ENCODE data around the gene WFIKKN2.
"Not testable (repeated sequence)": the region's sequence is repeated elsewhere in the genome, so short reads cannot be mapped to it uniquely, and the experiment has no call there.

WFIKKN2 gene

DNA sequence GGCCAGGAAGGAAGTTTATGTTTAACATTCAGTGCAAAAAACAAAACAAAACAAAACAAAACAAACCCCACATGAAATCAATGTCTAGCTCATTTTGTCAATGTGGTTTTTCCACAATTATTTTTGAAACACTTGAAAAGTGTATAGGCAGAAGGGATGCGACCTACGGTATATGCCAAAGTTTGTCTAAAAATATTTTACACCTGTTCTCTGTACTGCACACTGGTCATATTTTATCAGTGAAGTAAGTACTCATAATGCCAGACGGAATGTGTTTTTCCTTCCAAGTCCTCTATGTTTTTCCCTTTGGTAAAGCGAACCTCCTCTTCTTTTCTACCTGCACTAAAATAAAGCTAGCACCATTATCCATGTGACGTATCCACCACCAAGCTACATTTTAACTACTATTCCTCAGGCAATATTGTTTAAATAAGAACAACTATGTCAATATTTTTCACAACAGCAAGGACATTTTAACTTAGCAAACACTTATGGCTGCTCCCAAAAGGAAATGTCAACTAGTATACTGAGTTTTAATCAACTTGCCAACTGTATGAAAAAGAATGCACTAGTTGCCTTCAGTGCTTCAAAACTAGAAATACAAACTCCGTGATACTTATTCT is 20.4 kb downstream of the WFIKKN2 start:
- DNase-seq: no peak

DNA sequence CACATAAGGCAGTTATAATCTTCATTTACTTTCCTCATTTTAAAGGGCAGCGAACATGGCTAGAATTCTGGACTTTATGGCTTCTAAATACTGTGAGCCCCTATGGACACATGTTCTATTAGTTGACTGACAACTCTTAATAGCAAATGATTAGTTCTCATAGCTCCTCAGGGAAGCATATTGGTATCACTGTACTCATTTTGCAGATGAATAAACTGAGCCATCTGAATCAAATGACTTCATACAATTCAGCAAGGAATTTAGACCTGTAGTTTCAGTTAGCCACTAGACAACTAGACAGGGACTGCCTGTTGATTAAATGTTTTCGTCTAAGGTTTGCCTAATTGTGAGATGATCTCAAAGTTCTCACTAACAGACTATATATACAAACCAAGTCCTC is 21.0 kb downstream of the WFIKKN2 start:
- DNase-seq: no peak

DNA sequence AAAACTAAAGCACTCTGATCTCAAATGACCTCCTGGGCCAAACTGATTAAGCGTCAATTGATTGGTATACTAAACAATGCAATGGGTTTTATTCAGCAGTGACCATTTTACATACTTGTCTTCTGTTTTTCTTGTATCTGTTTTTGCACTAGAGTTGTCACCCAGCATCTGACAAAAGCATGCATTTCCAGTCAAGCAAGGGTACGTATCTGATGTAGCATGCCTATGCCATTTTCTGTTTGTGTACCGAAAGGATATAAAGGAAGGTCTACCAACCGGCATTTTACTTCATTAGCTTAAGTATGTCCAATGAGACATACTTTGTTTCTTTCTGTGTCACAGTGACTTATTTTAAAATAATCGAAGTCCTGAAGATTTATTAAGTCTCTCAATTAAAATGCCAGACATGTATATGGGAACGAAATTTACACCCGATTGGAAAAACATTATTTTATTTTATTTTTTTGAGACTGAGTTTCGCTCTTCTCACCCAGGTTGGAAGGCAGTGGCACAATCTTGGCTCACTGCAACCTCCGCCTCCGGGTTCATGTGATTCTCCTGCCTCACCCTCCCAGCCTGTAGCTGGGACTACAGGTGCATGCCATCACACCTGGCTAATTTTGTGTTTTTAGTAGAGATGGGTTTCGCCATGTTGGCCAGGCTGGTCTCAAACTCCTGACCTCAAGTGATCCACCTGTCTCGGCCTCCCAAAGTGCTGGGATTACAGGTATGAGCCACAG is 23.3 kb downstream of the WFIKKN2 start:
- no peak for DNase-seq

DNA sequence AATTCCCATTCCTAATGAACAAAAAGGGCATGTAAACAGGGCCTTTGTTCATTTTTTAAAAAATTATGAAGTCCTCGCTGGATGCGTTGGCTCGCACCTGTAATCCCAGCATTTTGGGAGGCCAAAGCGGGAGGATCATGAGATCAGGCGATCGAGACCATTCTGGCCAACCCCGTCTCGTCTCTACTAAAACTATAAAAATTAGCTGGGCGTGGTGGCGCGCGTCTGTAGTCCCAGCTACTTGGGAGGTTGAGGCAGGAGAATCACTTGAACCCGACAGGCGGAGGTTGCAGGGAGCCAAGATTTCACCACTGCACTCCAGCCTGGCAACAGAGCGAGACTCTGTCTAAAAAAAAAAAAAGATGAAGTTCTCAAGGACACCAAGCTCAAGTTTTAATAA is 24.3 kb downstream of the WFIKKN2 start:
- DNase-seq: not testable (repeated sequence)

DNA sequence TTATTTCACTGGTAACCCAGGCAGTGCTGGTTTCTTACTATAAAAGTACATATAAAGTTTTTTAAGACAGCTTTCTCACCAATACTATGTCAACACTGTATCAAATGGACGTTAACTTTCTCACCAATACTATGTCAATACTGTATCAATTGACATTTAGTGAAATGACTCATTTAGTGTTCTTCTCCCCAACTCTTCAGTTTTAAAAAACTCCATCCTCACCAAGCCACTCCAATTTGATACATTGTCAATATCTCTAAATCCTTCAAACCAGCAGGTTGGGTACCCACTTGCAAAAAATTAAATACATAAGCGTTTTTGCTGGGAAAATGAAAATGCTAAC is 25.9 kb downstream of the WFIKKN2 start:
- DNase-seq: no peak

DNA sequence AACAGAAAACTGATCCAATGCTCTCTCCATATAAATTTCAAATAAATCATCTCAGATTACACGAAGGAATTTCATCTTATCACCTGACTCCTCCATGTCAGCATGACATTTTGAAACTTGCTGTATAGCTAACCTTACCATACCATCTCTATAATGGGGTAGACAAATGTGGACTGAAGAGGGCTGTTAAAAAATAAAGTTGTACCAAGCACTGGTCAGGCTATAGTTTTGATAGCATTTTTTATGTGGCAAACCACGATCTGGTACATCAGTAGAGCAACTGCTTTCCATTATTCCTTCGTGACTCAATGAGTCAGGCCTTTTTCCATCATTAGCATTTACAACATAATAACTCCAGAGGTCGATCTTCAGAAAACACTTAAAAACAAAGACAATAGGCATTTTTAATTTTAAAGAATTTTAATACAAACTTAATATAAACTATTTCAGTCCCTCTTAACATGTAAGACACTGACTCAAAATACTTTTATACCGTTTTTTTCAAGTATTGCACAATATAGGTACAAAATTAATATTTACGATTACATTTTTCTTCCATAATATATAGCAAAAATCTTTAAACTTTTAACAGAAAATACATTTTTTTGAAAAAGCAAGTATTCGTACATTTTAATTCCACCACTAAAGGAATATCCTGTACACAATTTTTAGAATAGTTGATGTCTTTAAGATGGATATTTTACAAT is 26.6 kb downstream of the WFIKKN2 start:
- no peak for DNase-seq

DNA sequence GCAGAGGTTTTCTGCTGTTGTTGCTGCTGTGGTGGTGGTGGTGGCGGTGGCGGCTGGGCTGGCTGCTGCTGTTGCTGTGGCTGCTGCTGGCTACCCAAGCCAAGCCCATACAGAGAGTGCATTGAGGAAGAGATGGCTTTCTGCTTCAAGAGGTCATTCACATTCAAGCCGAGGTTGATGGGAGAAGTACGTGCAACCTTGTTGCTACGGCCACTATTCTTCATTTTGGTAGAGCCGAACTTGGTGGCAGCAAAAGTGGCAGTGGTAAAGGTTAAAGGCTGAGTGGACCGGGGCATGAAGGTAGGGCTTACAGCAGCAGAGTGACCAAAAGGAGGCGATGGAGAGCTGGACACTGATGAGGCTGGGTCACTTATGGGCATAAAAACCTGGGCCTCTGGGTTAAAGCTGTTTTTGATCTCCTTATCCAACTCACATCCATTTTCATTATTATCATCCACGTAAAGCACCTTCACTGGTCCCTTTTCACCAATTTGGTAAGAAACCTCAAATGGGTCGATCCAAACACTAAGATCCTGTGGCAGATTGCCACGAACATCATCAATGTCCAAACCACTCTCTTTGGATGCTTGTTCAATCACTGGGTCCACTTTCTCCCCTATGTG is 27.9 kb downstream of the WFIKKN2 start:
- no peak for DNase-seq

DNA sequence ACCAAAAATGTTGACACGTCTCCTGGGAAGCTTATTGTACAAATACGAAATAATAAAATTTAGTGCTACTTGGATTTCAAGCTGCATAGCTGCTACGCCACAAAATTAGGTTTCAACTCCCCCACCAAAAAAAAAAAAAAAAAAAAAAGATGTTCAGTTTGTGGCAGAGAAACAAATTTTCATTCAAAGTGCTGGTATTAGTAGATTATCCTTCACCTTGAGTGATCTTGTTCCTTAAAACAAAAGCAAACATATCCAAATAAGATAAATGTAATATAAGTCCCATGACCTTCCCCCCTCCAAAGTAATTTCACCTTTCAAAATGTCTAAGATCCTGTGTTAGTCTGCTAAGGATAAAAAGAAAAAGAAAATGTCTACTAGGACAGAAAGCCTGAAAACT is 28.5 kb downstream of the WFIKKN2 start:
- DNase-seq: no peak

DNA sequence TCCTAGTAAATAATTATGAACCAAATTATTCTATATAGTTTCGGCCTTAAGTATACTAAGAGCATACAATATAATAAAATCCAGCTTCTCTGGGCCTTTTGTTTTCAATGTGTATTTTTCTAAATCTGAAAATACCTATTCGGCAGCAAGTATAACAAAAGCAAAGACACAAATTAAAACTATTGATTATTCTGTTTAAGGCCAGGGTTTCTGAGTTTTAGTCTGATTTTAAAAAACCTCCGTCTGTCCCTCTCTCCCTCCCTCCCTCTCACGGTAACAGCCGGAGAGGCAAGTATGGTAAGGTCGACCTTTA is 29.3 kb downstream of the WFIKKN2 start:
- no peak for DNase-seq

DNA sequence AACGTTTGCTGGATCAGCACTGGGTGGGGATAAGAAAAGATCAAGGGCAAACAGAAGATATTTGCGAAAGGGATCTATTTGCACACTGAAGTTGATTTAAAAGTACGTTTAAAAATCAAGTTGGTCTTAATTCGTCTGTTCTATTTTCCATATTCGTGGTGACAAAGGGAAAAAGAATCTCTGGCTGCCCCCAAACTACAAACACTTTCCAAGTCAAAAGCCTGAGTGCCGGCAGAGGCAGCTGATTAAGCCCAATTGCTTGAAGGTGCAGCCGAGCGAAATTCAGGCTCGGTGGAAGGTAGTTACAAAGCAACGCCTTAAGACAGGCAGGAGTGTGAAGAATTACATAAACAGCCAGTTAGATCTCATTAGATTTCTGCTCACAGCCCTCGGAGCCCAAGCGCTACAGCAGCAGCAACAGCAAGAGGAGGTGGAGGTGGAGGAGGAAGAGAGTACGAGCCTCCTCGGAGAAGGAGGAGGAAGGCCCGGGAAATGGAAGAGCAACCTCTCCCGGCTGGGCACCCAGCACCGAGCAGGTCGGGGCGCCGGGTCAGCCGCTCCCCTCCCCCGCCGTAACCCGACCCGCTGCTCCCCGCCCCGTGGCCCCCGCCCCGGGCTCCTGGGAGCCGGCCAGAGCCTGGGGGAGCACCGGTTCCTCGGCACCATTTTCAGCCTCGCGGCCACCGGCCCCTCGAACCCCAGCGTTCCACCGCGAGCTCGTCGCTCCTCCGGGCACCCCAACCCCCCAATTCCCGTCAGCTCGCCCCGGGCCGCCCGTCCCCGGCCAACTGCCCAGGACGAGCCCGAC is 29.9 kb downstream of the WFIKKN2 start:
- peak; percentile 31 for DNase-seq

DNA sequence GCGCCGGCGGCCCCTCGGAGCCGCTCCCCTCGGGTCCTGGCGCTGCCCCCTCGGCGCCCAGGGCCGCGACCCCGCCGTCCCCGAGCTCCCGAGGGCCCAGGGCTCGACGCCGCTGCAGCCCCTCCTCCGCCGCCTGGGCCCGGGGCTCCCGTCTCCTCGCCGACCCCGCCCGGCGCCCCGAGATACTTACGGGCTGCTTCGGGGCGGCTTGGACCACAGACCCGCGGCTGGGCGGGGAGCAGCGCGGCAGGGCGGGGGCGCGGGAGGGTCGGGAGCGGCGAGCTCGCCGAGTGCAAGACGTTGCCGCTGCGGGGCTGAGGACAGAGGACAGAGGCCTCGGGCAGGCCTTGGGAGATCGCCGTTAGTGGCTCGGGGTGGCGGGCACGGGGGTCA is 30.5 kb downstream of the WFIKKN2 start:
- no peak for DNase-seq

DNA sequence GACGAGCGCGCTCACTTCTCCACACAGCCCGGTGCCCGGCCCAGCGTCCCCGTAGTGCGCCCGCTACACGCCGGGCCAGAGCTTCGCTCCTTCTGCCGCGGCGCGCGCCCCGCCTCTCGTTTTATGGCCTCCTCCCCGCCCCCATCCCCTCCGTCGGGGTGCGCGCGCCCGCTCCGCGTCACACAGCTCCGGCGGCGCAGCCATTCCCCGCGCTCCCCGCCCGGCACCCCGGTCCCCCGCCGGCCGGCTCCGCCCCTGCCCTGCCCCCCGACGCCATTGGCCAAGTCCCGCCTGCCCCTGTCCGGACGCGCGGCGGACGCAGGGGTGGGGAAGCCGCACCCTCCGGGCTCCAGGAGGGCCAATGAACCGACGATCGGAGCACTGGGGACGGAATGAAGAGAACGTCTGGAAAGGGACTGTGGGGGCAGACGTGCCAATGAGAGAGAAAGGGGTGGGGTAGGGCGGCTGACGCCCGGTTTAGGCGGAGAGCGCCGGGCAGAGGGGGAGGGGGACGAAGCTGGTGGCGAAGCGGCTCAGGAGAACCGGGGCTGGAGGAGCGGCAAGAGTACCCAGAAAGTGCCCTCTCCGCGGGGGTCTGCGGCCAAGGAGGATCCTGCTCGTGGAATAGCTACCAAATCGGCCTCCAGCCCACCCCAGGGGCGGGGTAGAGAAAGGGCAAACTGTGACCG is 31.0 kb downstream of the WFIKKN2 start, which contains the start of gene TOB1:
Gene TOB1, minus strand, starts transcription at position 94 of the 689 bp plus-strand sequence. CDS start 2,337 bp downstream, outside the sequence.
- DNase-seq: peak; percentile 97

DNA sequence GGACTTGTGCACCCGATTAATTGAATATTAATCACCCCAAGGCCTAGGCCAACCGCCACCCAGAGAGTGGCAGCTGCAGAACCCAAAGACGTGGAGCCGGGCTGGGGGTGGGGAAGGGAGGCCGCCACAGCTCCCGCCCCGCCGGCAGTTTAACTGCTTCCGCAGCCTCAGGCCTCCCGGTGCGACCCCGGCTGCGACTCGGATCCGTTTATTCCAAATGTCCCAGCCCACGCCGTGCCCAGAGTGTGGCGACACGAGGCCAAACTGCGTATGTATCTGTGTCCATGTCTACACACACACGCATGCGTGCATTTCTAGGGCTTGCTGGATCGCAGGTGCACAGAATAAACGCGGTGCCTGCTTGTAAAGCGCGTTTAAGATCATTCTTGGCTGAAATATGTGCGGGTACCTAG is 31.6 kb downstream of the WFIKKN2 start:
- DNase-seq: peak; percentile 51

DNA sequence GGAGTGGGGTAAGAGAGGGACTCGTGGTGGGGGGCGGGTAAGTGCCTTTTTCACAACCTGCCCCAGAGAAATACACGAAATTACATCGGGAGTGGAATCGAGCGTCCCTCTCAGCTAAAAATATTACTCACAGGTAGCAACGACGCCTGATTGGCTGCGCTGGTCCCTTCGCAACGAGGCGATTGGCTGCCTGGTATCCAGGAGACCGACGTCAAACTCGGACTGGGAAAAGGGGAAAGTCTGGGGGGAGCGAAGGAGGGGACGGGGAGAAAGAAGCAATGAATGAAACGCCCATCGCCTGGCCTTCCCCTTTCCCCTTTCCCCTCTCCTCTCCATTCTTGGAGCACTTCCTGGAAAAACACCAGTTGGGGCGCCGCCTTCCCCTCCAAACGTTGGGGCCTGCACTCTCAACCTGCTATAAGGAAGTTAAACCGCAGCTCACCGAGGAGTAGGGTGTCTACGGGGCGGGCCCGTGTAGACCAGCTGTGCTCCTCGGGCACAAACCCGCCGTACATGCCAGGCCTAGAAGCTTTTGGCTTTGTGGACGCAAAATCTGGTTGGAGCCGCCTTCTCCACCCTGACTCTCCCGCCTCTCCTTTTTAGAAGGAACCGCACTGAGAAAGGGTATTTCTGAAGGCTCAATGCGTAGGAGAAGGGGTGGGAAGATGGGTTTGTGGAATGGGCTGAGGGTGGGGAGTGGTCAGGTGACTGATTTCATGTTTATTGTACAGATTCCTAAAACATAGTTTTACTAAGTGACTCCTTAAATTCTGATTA is 32.2 kb downstream of the WFIKKN2 start:
- peak; percentile 84 for DNase-seq

DNA sequence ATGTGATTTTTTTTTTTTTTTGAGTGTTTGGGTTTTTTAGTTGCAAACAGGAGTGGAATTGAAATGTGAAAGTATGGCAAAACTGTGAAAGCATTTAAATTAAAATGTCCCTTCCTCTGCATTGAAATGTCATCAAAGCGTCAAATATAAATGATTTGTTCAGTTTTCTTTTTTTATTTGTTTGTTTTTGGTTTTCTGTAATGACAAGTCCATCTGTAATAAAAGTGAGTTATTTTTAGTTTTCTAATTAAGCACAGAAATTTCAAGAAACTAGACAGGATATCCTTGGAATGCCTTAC is 32.7 kb downstream of the WFIKKN2 start:
- no peak for DNase-seq

DNA sequence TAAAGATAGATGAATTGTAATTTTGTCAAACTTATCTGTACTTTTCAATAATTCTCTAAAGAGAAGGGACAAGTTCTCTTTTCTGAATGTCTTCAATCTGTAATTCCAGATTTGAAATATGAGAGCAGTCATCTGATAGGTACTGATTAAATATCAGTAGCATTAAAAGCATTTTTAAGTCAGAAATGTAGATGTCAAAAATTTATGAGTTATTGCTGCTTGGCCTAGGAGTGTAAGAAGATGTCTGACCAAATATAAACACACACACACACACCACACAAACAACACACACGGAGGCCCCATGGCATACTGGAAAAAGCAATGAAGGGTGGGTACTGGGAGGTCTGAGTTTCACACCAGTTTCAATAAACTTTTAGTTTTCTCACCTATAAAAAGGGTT is 33.2 kb downstream of the WFIKKN2 start:
- DNase-seq: no peak

DNA sequence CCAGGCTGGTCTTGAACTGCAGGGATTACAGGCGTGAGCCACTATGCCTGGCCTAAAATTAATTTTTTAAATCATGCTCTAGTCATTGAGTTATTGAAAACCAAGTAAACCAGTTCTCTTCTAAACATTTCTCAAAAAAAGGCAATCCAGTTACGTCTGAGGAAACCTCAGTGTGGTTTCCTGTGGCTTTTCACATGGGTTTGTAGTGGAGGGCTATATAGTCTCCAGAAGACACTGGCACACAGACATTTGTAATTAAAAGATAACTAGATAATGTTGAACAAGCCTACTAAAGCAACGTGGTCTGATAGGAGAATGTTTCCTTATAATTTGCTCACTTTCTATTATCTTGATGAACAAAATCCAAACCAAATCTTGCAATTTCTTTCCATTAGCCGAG is 36.0 kb downstream of the WFIKKN2 start:
- DNase-seq: no peak

DNA sequence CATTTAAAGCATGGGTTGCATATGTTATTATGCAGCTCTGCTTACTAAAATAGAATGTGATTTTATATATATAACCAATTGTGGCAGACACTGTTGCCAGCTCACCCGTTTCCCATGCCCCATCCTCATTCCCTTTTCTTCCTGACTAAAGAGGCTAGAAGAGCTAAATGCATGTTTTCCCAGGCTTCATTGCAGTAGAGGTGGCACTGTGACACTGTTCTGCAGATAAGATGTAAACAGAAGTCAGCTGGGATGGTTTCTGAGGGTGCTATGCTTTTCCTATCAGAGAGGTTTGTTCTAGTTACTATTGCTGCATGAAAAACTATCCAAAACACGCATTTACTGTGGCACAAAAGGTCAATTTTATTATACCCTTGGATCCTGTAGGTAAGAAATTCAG is 36.5 kb downstream of the WFIKKN2 start:
- DNase-seq: no peak

DNA sequence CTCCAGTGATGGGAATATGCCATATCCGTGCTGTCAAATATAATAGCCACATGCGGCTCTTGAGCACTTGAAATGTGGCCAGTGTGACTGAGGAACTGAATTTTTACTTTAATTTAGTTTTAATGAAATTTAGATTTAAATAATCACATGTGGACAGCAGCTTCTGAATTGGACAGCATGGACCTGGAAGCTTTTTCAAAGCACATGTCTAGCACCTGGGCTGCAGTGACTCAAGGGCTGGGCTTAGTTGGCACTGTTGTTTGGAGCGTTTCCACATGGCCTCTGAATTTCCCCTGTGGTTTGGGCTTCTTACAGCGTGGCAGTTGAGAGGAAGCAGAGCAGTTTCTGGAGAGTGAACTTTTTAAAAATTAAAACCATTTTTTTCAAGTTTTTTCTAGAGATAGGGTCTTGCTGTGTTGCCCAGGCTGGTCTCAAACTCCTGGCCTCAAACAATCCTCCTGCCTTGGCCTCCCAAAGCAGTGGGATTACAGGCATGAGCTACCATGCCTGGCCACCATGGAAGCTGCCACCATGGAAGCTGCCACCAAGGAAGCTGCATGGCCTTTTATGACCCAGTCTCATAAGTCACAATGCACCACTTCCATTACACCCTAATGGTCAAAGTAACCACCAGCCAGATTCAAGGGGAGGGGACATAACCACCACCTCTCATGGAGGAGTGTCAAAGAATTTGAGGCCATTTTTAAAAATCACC is 37.5 kb downstream of the WFIKKN2 start:
- peak; percentile 19 for DNase-seq

DNA sequence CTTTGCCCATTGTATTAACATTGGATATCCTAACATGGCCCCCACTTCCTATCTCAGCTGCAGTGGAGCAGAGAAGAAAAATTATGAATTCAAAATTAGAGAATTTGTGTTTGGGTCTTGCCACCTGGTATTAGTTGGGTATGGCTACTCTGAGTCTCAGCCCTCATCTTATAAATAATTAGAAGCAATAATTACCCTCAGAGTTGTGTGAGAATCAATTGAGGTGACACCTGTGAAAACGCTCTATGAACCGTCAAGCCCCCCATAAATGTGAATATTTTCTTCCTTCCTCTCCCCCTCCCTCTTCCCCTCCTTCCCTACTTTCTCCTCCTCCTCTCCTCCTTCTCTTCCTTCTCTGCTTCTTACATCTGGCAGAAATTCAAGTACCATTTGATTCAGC is 39.7 kb downstream of the WFIKKN2 start:
- no peak for DNase-seq

DNA sequence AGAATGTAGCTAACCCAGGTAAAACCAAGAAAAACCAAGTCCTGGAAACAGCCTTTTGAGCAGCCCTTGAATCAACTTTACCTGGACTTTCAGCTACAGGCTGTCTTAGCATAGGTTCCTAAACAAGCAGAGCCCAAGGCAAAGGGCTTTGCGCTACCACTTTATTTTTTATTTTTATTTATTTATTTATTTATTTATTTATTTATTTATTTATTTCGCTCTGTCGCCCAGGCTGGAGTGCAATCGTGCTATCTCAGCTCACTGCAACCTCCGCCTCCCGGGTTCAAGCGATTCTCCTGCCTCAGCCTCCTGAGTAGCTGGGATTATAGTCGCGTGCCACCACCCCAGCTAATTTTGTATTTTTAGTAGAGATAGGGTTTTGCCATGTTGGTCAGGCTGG is 41.7 kb downstream of the WFIKKN2 start:
- not testable (repeated sequence) for DNase-seq

Data from fibroblast of skin of scalp (primary cell).